H9 (cell line): ENCODE results near the gene KCNS3. TPM values are rescaled to one million over a fixed set of nuclear protein-coding genes. Genes with fewer than 3 reads are reported as not detected.
A peak's percentile ranks its signal among the peaks of the same experiment; 100 is the strongest.

Experiments used
- DNase-seq: peaks from one replicate; pipeline ENCODE4 v3.0.0-alpha.2; 2017
- H2AFZ ChIP-seq: one replicate; pipeline ENCODE4 v1.6.1; 2013; ENCODE audit warnings: mild to moderate bottlenecking, low read length, control low read depth, moderate library complexity
- H2AK5ac ChIP-seq: 2 replicates; pipeline ENCODE4 v1.6.1; 2013; ENCODE audit warnings: low read length, control low read depth, mixed read lengths; ENCODE audit not compliant: insufficient read length
- H2BK120ac ChIP-seq: one replicate; pipeline ENCODE4 v1.6.1; 2013; ENCODE audit warnings: low read depth, mild to moderate bottlenecking, low read length, control low read depth, inconsistent platforms; ENCODE audit not compliant: poor library complexity, severe bottlenecking
- H2BK12ac ChIP-seq: 2 replicates; pipeline ENCODE4 v1.6.1; 2013; ENCODE audit warnings: low read length, control low read depth, mixed read lengths, low read depth; ENCODE audit not compliant: insufficient read length
- H2BK15ac ChIP-seq: 2 replicates; pipeline ENCODE4 v1.6.1; 2013; ENCODE audit warnings: low read depth, low read length, control low read depth
- H2BK20ac ChIP-seq: one replicate; pipeline ENCODE4 v1.6.1; 2013; ENCODE audit warnings: low read depth, mild to moderate bottlenecking, low read length, control low read depth, inconsistent platforms; ENCODE audit not compliant: poor library complexity, severe bottlenecking
- H2BK5ac ChIP-seq: 2 replicates; pipeline ENCODE4 v1.6.1; 2013; ENCODE audit warnings: low read length, control low read depth, mixed read lengths; ENCODE audit not compliant: insufficient read length
- H3K14ac ChIP-seq: 2 replicates; pipeline ENCODE4 v1.6.1; 2013; ENCODE audit warnings: low read length, control low read depth; ENCODE audit not compliant: insufficient read depth
- H3K18ac ChIP-seq: 2 replicates; pipeline ENCODE4 v1.6.1; 2013; ENCODE audit warnings: low read depth, mild to moderate bottlenecking, mixed read lengths, low read length, control low read depth; ENCODE audit not compliant: insufficient read length
- H3K23ac ChIP-seq: 2 replicates; pipeline ENCODE4 v1.6.1; 2013; ENCODE audit warnings: low read length, control low read depth, mixed read lengths, low read depth; ENCODE audit not compliant: insufficient read length
- H3K23me2 ChIP-seq: 2 replicates; pipeline ENCODE4 v1.6.1; 2013; ENCODE audit warnings: low read depth, mild to moderate bottlenecking, mixed read lengths, low read length, control low read depth; ENCODE audit not compliant: insufficient read length, poor library complexity, severe bottlenecking
- H3K27ac ChIP-seq: 2 replicates; pipeline ENCODE4 v1.5.1; 2013; ENCODE audit warnings: low read length, control low read depth, mixed read lengths, low read depth; ENCODE audit not compliant: insufficient read length
- H3K27me3 ChIP-seq: 2 replicates; pipeline ENCODE4 v1.6.1; 2013; ENCODE audit warnings: low read length, control low read depth, inconsistent platforms; ENCODE audit not compliant: insufficient read depth
- H3K4ac ChIP-seq: 2 replicates; pipeline ENCODE4 v1.6.1; 2013; ENCODE audit warnings: low read depth, mild to moderate bottlenecking, control low read depth, inconsistent platforms, low read length, moderate library complexity
- H3K4me1 ChIP-seq: 2 replicates; pipeline ENCODE4 v1.6.1; 2013; ENCODE audit warnings: low read length, control low read depth, inconsistent platforms; ENCODE audit not compliant: insufficient read depth
- H3K4me2 ChIP-seq: 2 replicates; pipeline ENCODE4 v1.6.1; 2013; ENCODE audit warnings: low read length, control low read depth, mixed read lengths; ENCODE audit not compliant: insufficient read length, insufficient read depth
- H3K56ac ChIP-seq: 2 replicates; pipeline ENCODE4 v1.6.1; 2013; ENCODE audit warnings: low read depth, mild to moderate bottlenecking, mixed read lengths, low read length, control low read depth; ENCODE audit not compliant: insufficient read length
- H3K79me1 ChIP-seq: 2 replicates; pipeline ENCODE4 v1.6.1; 2013; ENCODE audit warnings: low read depth, mild to moderate bottlenecking, moderate library complexity, low read length, control low read depth, inconsistent platforms; ENCODE audit not compliant: insufficient read depth, poor library complexity, severe bottlenecking
- H3K79me2 ChIP-seq: 2 replicates; pipeline ENCODE4 v1.6.1; 2013; ENCODE audit warnings: low read length, control low read depth, inconsistent platforms; ENCODE audit not compliant: insufficient read depth
- H3K9ac ChIP-seq: 2 replicates; pipeline ENCODE4 v1.6.1; 2013; ENCODE audit warnings: low read length, control low read depth, mixed read lengths; ENCODE audit not compliant: insufficient read length; ENCODE audit errors: extremely low read depth
- H3K9me3 ChIP-seq: one replicate; pipeline ENCODE4 v1.6.1; 2013; ENCODE audit warnings: low read depth, low read length, inconsistent platforms; ENCODE audit not compliant: control insufficient read depth
- H3T11ph ChIP-seq: one replicate; pipeline ENCODE4 v1.6.1; 2013; ENCODE audit warnings: mild to moderate bottlenecking, low read length, control low read depth, inconsistent platforms
- H4K20me1 ChIP-seq: one replicate; pipeline ENCODE4 v1.6.1; 2013; ENCODE audit not compliant: control insufficient read depth, insufficient read length, insufficient read depth
- H4K5ac ChIP-seq: 2 replicates; pipeline ENCODE4 v1.6.1; 2013; ENCODE audit warnings: low read depth, mild to moderate bottlenecking, mixed read lengths, low read length, control low read depth; ENCODE audit not compliant: insufficient read length
- H4K8ac ChIP-seq: replicated peaks from 2 replicates; pipeline ENCODE4 v1.6.1; 2013; ENCODE audit warnings: low read length, control low read depth, mixed read lengths, low read depth; ENCODE audit not compliant: insufficient read length
- H4K91ac ChIP-seq: 2 replicates; pipeline ENCODE4 v1.6.1; 2013; ENCODE audit warnings: low read depth, mild to moderate bottlenecking, moderate library complexity, mixed read lengths, low read length, control low read depth; ENCODE audit not compliant: insufficient read length
- H3K27ac Mint-ChIP-seq, 3 experiments: 2 replicates in 2 of 3; 3 replicates in 1 of 3; pipeline ENCODE4 v1.8.0; 2020 to 2021; ENCODE audit warnings: mixed read lengths in 3 of 3, mild to moderate bottlenecking in 1 of 3, moderate library complexity in 1 of 3
- H3K27me3 Mint-ChIP-seq: 2 replicates; pipeline ENCODE4 v1.8.0; 2021; ENCODE audit warnings: low read depth, mild to moderate bottlenecking, moderate library complexity, mixed read lengths
- H3K36me3 Mint-ChIP-seq, 3 experiments: 2 replicates in 2 of 3; 3 replicates in 1 of 3; pipeline ENCODE4 v1.8.0; 2020 to 2021; ENCODE audit warnings: low read depth in 3 of 3, mixed read lengths in 3 of 3; ENCODE audit not compliant: insufficient read depth in 1 of 3
- H3K4me1 Mint-ChIP-seq, 2 experiments: 2 replicates each; pipeline ENCODE4 v1.8.0; 2020; ENCODE audit warnings: mixed read lengths in 2 of 2
- H3K4me3 Mint-ChIP-seq, 2 experiments: 2 replicates in 1 of 2; 3 replicates in 1 of 2; pipeline ENCODE4 v1.8.0; 2020 to 2021; ENCODE audit warnings: mild to moderate bottlenecking in 2 of 2, mixed read lengths in 2 of 2, moderate library complexity in 1 of 2
- H3K9me3 Mint-ChIP-seq, 2 experiments: 2 replicates in 1 of 2; 3 replicates in 1 of 2; pipeline ENCODE4 v1.8.0; 2020; ENCODE audit warnings: mild to moderate bottlenecking in 2 of 2, mixed read lengths in 2 of 2, moderate library complexity in 1 of 2
- CTCF ChIP-seq: fragments of 200-600 bp; sonication (generic); conservative IDR thresholded peaks from 3 replicates; pipeline ENCODE4 v1.8.0; 2021; ENCODE audit warnings: antibody characterized with exemption, mild to moderate bottlenecking
- WGBS: extraction: QIAGEN DNeasy Blood & Tissue Kit; methylation state at CpG from one replicate; pipeline ENCODE4 v1.1.7; 2013; ENCODE audit warnings: missing lambda C conversion rate, low lambda C conversion rate, mixed read lengths; ENCODE audit not compliant: insufficient read length; ENCODE audit errors: extremely low coverage; 5-methylcytosine and 5-hydroxymethylcytosine counted together
- total RNA-seq: library from RNA; stranded (reverse); gene quantifications from 2 replicates; pipeline ENCODE4 v1.2.1, GENCODE V29; 2021

The KCNS3 gene
- total RNA-seq, 1 experiment from 2014 or later: 8.0 TPM

- peaks cover 36% of the 10 kb centered on the region for H3K27me3 Mint-ChIP-seq
Observed at GRCh38 chr2:17879913-17880274, 1.4 kb downstream of the KCNS3 start.

More at GRCh38 chr2:17879913-17880274, 1.4 kb downstream of the KCNS3 start:
- DNase-seq: no peak
- peak overlapping the region in 1 of 3 experiments; percentile 24; a peak in 1 of 7 replicates for H3K27ac Mint-ChIP-seq
- H3K4me3 Mint-ChIP-seq: peak overlapping the region; percentile 87 to 94
- peaks cover 0 to 2% of the 10 kb centered on the region in 2 experiments; a peak in 2 of 5 replicates for H3K9me3 Mint-ChIP-seq
- no peak for TF ChIP-seq CTCF
- H3K4me1 ChIP-seq: no peaks in the 10 kb centered on the region
- WGBS: no CpG with 5 or more reads among the region's 9 CpGs
- no peak overlapping the region for H2AFZ ChIP-seq
- H4K91ac ChIP-seq: no peak overlapping the region
- H2BK20ac ChIP-seq: no peak overlapping the region
- H4K20me1 ChIP-seq: no peaks in the 10 kb centered on the region
- H3K79me2 ChIP-seq: peaks cover 4% of the 10 kb centered on the region; the same call in 1 of the 2 replicates
- no peak overlapping the region for H4K5ac ChIP-seq
- H2BK15ac ChIP-seq: no peak overlapping the region
- no peak overlapping the region for H3T11ph ChIP-seq
- H3K27ac ChIP-seq: no peak overlapping the region
- peak overlapping the region; percentile 46 for H3K9ac ChIP-seq
- H3K23me2 ChIP-seq: peaks cover 12% of the 10 kb centered on the region
- H3K36me3 Mint-ChIP-seq: peaks cover 0 to 4% (median 2%) of the 10 kb centered on the region in 3 experiments; a peak in 3 of 7 replicates
- peaks cover 18 to 22% of the 10 kb centered on the region in 2 experiments for H3K4me1 Mint-ChIP-seq
- no peak overlapping the region for H3K23ac ChIP-seq
- peak overlapping the region; percentile 82 for H3K4me2 ChIP-seq
- no peak overlapping the region for H3K4ac ChIP-seq
- no peak overlapping the region for H4K8ac ChIP-seq
- no peak overlapping the region for H2AK5ac ChIP-seq
- H3K9me3 ChIP-seq: no peaks in the 10 kb centered on the region
- no peak overlapping the region for H3K14ac ChIP-seq
- peaks cover 9% of the 10 kb centered on the region; the same call in 1 of the 2 replicates for H3K27me3 ChIP-seq
- no peak overlapping the region for H3K56ac ChIP-seq
- H3K18ac ChIP-seq: no peak overlapping the region
- no peak overlapping the region for H2BK5ac ChIP-seq
- no peak overlapping the region for H2BK12ac ChIP-seq
- no peak overlapping the region for H2BK120ac ChIP-seq
- no peaks in the 10 kb centered on the region for H3K79me1 ChIP-seq
